HCEC 1CT (cell line): Measurements from ENCODE around the gene RSPH10B2.
A peak's percentile ranks its signal among the peaks of the same experiment; 100 is the strongest.
"Not testable (repeated sequence)": the region's sequence is repeated elsewhere in the genome, so short reads cannot be mapped to it uniquely, and the experiment has no call there.

Experiments used
- DNase-seq: peaks from one replicate; pipeline ENCODE4 v3.0.0-alpha.2; 2017

Gene RSPH10B2

DNA sequence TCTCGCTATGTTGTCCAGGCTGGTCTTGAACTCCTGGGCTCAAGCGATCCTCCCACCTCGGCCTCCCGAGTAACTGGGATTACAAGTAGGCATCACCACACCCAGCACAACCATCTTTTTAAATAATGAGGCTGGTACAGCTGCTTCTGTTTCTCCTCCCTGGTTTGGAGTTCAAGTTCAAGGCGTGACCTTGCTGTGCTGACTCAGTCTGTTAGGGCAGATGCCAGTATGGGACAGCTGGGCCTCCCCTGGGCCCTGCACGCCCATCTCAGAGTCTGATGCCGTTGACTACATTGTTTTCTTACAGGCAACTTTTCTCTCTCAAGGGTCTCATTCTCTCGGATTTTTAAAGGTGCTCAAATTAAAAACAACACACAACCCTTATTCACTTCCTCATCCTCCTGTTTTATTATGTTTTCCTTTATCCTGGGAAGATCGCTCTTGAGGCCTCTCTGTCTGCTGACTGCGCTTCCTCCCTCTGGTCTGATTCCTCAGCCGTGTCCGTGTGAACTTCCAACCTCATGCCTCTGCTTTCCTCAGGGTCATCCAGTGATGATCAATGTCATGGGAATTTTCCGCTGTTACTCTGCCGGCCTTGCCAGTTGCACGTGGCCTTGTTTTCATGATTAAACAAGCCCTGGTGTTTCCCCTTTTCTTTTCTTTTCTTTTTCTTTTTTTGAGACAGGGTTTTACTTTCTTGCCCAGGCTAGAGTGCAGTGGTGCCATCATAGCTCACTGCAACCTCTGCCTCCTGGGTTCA lies 38.4 kb downstream of the RSPH10B2 start:
- DNase-seq, result peak; percentile 62

DNA sequence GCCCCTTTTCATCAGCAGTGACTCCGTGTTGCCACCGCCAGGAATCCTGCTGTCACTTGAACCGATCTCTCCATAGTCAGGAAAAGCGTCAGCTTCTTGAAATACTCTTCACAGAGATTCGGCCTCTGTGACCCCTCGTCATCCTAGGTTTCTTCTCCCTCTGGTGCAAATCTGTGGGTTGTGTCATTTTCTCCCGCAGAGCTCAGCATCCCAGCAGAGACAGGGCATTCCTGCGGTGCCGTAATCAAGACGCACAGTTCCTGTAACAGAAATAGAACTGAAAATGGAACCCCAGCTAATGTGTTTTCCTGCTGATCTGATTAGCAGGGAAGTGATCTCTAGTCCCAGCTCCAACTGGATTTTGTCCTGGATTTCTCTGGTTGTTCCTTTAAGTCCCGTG lies 40.4 kb downstream of the RSPH10B2 start:
- not testable (repeated sequence) for DNase-seq

DNA sequence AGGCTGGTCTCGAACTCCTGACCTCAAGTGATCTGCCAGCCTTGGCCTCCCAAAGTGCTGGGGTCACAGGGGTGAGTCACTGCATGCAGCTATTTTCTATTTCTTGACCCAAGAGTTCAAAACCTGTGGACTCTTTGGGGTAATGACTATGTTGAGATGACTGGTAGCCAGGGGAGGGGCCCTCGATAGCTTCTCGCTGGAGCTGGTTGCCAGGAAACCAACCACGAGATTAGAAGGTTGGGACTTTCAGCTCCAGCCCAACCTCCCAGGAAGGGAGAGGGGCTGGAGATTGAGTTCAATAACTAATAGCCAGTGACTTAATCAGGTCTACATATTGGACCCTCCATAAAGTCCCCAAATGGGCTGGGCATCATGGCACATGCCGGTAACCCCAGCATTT lies 43.3 kb downstream of the RSPH10B2 start:
- not testable (repeated sequence) for DNase-seq

DNA sequence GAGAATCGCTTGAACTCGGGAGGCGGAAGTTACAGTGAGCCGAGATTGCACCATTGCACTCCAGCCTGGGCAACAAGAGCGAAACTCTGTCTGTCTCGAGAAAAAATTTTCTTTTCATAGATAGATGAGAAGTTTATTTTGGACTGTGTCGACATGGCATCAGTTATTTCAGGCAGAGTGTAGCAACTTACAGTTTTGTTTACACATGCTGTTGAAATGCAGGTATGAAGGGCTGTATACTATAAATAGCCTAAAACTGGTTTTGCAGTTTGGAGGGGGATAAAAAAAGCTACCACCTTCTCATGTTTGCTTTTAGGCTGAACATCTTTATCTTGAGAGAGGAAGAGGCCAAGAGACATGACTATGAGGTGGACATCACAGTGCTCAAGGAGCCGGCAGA lies 44.1 kb downstream of the RSPH10B2 start:
- not testable (repeated sequence) for DNase-seq

DNA sequence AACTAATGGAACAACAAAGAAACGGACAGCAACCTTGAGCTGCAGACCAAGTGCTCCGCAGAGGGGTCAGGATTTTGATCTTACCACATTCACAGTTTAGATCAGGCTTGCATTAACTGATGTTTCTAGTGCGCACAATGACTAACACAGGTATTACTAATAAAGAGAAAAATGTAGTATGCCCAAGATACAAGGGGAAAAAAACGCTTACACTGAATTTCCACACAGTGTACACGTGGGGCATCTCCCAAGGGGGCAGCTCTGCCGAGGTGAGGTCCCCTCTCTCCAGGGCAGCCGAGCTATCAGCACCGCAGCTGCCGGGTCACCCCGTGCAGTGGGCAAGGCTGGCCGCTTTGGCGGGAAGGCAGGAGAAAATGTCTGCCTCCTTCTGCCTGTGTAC lies 46.0 kb downstream of the RSPH10B2 start:
- DNase-seq, result not testable (repeated sequence)

DNA sequence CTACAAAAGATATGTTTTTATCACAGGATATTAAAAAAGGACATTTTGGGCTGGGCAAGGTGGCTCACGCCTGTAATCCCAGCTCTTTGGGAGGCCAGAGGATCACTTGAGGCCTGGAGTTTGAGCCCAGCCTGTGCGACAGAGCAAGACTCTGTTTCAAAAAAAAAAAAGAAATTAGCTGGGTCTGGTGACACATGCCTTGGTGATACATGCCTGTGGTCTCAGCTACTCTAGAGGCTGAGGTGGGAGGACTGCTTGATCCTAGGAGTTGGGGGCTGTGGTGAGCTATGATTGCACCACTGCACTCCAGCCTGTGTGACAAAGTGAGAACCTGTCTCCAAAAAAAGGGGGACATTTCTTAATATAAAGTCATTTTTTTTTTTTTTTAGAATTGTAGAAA lies 46.4 kb downstream of the RSPH10B2 start:
- DNase-seq, result not testable (repeated sequence)

DNA sequence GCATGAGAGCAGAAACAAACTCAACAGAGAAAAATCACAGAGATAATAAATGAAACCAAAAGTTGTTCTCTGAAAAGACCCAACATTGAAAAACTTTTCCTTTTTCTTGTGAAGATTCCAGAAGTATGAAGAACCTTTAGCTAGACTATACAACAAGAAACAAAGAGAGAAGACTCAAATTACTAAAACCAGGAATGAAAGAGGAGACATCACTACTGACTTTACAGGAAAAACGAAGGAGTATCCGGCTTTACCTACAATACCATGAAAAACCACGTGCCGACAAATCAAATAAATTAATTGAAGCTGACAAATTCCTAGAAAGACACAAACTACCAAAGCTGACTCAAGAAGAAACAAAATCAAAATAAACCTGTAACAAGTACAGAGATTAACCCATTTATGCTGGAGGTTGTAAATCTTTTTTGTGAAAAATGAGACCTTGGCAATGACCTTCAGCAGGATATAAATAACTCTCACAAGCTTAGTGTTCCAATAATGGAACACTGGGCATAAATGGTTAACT lies 53.6 kb downstream of the RSPH10B2 start:
- not testable (repeated sequence) for DNase-seq

DNA sequence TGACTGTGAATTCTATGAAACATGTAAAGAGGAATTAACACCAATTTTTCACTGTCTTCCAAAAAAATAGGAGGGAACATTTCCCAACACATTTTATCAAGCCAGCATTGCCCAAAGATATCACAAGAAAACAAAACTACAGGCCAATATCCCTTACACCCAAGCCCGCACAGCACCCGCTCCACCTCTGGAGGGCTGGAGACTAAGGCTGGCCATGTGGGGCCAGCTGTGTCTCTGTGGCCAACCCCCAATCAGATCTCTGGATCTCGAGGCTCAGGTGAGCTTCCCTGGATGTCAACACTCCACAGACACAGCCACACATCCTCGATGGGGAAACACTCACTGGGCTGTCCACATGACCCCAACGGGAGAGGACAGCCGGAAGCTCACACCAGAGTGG lies 54.1 kb downstream of the RSPH10B2 start:
- DNase-seq, result not testable (repeated sequence)

DNA sequence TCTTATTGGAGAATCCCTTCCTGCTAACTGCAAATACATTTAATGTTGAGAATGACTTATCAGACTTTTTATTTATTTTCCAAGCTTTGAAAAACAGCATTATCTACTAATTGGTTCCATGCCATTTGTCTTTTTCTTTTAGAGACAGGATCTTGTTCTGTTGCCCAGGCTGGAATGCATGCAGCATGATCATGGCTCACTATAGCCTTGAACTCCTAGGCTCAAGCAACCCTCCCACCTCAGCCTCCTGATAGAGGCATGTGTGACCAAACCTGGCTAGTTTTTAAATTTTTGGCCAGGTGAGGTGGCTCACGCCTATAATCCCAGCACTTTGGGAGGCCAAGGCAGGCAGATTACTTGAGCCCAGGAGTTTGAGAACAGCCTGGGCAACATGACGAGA lies 59.1 kb downstream of the RSPH10B2 start:
- not testable (repeated sequence) for DNase-seq

DNA sequence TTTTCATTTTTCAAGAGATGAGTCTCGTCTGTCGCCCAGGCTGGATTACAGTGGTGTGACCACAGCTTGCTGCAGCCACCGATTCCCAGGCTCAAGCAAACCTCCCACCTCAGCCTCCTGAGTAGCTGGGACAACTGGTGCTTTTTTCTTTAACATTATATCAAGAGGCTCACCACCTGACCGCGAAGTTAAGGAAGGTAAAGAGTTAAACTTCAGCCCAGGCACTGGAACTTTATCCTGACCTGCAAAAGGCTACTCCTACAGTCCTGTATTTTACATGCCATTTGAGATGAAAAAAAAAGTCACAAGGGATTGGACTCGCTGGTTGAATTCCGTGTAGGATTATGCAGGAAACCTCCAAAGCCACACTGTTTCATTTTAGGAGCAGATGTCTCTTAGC lies 61.6 kb downstream of the RSPH10B2 start:
- not testable (repeated sequence) for DNase-seq

DNA sequence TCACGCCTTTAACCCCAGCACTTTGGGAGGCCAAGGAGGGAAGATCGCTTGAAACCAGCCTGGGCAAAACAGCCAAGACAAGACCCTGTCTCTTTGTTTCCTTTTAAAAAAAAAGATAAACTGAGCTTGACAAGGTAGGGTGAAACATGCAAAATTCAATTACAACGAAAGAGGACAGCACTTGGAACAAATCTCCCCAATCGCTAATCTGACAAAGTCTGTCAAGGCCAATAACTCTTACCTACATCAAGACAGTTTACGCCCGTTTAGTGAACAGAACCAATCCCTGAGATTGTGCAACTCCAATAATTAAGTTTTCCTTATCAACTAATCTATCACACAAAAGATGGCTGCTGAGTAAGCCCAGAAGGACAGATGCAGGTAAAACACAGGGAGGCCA lies 67.7 kb downstream of the RSPH10B2 start:
- not testable (repeated sequence) for DNase-seq

DNA sequence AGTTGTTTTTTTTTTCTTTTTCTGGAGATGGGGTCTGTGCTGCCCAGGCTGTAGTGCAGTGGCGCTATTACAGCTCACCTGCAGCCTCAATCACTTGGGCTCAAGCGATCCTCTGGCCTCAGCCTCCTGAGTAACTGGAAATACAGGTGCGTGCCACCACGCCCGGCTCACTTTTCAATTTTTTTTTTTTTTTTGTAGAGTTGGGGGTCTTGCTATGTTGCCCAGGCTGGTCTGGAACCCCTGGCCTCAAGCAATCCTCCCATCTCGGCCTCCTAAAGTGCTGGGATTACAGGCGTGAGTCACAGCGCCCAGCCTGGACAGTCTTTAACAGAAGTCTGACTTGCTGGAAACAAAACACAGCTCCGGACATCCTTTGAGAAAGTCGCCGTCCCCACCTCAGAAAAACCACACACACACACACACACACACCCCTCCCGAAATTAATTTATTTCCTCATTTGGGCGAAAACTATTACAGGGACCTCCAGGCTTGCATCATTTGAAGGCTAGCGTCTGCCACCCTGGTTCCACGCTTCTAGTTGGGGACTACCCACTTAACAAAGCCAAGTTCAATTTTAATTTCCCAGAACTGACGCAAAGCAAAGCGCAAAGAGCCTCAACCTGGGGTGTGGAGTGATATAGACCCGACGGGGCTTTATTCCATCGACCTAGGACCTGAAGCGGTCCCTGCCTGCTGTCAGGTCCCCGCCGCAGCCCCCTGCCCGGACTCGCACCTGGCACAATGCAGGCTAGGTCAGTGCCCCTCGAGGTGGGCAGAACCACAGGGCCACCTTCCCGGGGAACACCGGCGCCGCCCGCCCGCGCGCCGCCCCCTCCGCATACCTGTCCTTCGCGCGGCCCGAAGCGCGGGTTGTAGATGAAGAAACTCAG lies 71.6 kb downstream of the RSPH10B2 start:
- DNase-seq, result not testable (repeated sequence)

DNA sequence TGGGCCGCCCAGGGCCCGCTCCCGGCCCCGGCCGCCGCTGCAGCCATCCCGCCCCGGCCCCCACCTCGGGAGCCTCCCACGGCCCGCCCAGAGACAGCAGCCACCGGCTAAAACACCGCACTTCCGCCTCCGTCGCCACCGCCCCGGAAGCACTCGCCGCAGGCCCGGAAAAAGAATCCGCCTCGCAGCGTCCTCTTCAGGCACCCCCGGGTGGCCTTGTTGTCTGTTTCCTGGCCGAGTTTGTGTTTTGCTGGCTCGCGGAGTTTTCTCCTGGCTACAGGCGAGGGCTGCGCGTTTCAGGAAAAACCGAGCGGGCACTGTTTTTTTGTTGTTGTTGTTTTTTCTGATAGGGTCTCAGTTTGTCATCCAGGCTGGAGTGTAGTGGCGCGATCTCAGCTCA lies 72.2 kb downstream of the RSPH10B2 start, which contains the start of gene CCZ1B:
Gene CCZ1B, minus strand, starts transcription at position 125 of the 400 bp plus-strand sequence. Its CDS starts 78 bp downstream, at position 47.
- DNase-seq, result peak; percentile 64

DNA sequence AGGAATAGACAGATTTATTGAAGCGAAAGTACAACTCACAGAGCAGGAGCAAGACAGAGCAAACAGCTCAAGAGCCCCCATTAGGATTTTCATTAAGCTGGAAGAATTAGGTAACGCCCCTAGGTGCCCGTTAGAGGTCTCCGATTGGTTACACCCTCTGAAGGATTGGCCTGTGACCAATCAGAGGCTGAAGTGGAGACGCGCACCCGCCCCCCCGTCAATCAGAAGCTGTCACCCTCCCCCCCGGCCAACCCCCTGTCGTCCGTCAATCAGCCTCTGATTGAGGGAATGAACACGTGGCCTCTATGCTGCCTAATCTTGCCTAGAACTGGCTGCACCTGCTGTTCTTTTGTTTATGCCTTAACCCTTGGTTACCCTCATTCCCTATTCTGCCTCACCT lies 73.3 kb downstream of the RSPH10B2 start:
- not testable (repeated sequence) for DNase-seq

DNA sequence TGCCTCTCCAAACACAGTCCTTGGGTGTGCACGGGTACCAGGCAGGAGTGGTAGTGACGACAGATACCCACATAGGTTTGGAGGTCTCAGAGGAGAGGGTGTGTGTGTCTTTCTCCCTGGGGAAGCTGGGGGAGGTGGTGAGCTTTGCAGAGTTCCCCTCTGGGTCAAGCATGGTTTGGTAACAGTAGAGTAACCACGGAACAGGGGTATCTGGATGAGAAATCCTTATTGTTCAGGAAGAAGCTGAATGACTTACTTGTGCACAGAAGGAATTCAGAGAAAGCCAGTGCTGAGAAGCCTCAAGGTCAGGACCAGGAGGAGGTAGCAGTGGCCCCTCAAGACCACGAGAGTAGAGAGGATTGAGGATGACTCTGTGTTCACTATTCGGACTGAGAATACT lies 75.7 kb downstream of the RSPH10B2 start:
- not testable (repeated sequence) for DNase-seq

DNA sequence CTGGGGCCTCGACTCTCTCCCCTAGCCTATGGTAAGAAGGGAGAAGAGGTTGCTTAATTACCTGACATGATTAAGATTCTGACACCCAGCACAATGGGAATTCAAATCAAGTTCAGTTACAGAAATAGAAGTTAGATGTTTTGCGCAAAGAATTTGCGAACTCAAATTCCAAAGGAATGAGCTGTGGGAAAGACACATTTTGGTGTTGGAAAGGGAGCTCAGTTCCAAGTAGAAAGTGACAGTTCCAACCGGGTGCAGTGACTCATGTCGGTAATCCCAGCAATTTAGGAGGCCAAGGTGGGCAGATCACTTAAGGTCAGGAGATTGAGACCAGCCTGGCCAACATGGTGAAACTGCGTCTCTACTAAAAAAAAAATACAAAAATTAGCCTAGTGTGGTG lies 76.1 kb downstream of the RSPH10B2 start:
- not testable (repeated sequence) for DNase-seq

DNA sequence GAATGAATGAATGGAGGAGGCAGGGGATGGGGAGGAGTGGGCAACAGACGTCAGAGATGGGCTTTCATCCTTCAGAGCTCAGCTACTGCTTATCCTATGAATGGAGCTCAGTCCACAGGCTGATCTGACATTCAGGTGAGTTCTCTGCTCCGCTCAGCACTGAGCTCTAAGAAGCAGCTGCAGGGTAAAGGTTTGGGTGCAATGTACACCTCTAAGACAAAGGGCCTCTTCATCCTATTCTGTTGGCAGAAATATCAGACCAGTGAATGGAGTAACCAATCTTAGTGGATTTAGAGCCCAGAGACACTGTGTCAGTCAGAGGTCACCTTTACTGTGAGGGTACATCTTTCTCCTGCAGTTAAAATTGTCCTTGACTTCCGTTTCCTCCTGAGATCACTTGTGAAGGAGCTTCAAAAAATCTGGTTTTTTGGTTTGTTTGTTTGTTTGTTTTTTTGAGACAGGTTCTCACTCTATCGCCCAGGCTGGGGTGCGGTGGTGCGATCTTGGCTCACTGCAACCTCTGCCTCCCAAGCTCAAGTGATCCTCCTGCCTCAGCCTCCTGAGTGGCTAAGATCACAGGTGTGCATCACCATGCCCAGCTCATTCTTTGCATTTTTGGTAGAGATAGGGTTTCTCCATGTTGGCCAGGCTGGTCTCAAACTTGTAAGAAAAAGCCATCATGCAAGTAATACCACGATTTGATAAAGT lies 77.3 kb downstream of the RSPH10B2 start:
- DNase-seq, result no peak

DNA sequence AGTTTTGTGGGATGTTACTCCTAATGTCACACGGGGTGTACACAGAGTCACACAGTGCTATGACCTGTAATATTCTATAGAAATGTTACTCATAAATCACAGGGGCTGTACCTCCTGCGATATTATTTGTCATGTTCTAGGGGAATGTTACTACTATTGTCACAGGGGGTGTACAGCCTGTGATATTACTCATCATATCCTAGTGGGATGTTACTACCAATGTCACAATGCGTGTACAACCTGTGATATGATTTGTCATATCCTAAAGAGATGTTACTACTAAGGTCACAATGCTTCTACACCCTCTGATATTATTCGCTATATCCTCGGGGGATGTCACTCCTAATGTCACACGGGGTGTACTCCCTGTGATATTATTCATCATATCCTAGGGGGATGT lies 79.7 kb downstream of the RSPH10B2 start:
- no peak for DNase-seq

DNA sequence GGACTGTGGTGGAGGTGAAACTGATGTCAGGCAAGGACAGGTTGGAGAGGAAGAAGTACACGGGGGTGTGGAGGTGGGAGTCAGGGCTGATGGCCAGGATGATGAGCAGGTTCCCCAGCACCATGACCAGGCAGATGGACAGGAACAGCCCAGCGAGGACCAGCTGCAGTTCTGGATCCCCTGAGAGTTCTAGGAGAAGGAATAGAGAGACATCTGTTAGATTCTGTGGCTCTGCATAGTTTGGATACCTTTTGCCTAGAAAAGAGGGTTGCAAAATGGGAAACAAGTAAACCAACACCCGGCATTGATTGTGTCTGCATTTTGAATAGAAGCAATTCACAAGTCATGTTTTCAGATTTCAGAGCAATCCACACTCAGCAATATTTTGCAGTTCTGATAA lies 81.6 kb downstream of the RSPH10B2 start:
- not testable (repeated sequence) for DNase-seq

DNA sequence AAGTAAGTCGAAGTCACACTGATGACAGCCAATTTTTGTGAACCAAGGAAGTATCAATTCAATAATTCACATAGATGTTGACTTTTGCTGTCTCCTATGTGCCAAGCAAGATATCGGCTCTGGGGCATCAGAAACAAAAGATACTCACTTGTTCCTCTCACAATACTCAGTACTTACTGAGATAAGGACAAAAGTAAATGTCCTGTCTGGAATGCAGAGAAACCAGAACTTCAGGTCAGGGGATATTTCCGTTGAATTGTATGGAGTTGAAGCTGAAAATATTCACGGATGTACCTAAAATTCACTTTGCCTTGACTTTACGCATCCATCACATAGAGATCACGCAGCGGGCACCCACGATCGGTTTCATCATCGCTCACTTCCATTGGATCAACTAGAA lies 83.2 kb downstream of the RSPH10B2 start:
- DNase-seq, result not testable (repeated sequence)

DNA sequence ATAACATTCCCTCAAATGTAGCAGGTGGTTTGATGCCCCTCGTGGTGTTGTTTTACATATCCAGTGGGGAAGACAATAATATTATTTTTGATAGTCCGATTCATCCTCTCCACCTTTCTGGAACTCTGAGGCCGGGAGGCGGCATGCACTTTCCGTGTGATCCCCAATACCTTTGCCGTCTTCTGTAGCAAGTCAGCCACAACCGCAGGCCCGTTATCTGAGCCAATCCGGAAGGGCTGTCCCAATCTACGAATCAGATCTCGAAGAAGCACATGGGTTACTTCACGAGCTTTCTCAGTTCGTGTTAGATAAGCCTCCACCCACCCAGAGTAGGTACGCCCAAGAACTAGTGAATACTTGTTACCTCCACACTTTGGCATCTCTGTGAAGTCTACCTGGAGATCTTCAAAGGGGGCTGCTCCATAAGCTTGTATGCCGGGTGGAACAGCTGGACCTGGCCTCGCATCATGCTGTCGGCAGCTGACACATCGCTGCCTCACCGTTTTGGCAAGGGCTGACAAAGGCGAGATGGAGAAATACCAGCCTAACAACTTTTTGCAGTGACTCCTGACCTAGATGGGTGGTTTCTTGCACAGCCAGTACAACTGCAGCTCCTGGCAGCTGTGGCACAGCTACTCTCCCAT lies 88.5 kb downstream of the RSPH10B2 start:
- not testable (repeated sequence) for DNase-seq

DNA sequence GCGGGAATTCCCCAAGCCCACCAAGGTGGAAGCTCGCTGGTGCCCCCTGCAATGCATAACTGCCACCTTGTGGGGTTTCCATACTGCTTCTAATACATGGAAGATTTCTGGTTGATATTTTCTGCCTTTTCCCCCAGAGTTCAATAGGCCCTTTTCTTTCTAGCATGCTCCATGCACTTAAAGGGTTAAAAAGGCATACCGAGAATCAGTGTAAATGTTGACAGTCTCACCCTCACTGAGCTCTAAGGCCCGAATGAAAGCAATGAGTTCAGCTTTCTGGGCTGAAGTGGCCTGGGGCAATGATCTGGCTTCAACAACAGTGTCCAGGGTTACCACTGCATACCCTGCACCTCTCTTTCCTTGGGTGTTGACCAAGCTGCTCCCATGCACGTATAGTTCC lies 89.2 kb downstream of the RSPH10B2 start:
- not testable (repeated sequence) for DNase-seq
